IMR-90 (cell line): Measurements from ENCODE around the gene ZNF512B. TPM values are rescaled to one million over a fixed set of nuclear protein-coding genes. Genes with fewer than 3 reads are reported as not detected.
"Not testable (repeated sequence)": the region's sequence is repeated elsewhere in the genome, so short reads cannot be mapped to it uniquely, and the experiment has no call there.

Experiments used
- ATAC-seq: fragments of 200-7000 bp; cut with Tn5 transposase; 2 replicates; pipeline ENCODE4 v1.9.1; 2020; ENCODE audit warnings: low read depth, mild to moderate bottlenecking, moderate library complexity
- BruUV-seq: library from RNA; stranded (reverse); fragments of 400-500 nt; replicated peaks from 2 replicates; lab custom pipeline; 2021; lab: Mats Ljungman, UMichigan
- CTCF ChIA-PET: fragments of 300-600 bp; formaldehyde crosslinking; extraction: SDS; loops from one replicate; lab custom pipeline; 2021; ENCODE audit warnings: antibody characterized with exemption; lab: Yijun Ruan, JAX
- POLR2A ChIA-PET: fragments of 300-600 bp; sonication (Branson Sonifier 250); formaldehyde crosslinking; loops from one replicate; lab custom pipeline; 2022; ENCODE audit warnings: antibody characterized with exemption; ENCODE audit not compliant: unreplicated experiment; lab: Charles Lee
- DNase-seq: peaks from one replicate; pipeline ENCODE4 v3.0.0; 2013
- H2AFZ ChIP-seq: replicated peaks from 2 replicates; pipeline ENCODE3; 2013; ENCODE audit warnings: low read length, mild to moderate bottlenecking; ENCODE audit not compliant: poor library complexity
- H2AK5ac ChIP-seq: 2 replicates; pipeline ENCODE4 v1.6.1; 2013; ENCODE audit warnings: low read depth, low read length, inconsistent platforms
- H2AK9ac ChIP-seq: replicated peaks from 2 replicates; pipeline ENCODE3; 2013; ENCODE audit warnings: mild to moderate bottlenecking, low read depth, low read length, moderate library complexity; ENCODE audit not compliant: poor library complexity
- H2BK120ac ChIP-seq: 2 replicates; pipeline ENCODE4 v1.6.1; 2013; ENCODE audit warnings: low read depth, low read length, inconsistent platforms
- H2BK15ac ChIP-seq: 3 replicates; pipeline ENCODE4 v1.6.1; 2013; ENCODE audit warnings: low read depth, low read length, inconsistent platforms
- H2BK20ac ChIP-seq: 2 replicates; pipeline ENCODE4 v1.6.1; 2013; ENCODE audit warnings: low read depth, mild to moderate bottlenecking, inconsistent platforms, low read length, moderate library complexity
- H2BK5ac ChIP-seq: 2 replicates; pipeline ENCODE4 v1.6.1; 2013; ENCODE audit warnings: mild to moderate bottlenecking, low read depth, low read length, inconsistent platforms; ENCODE audit not compliant: poor library complexity, severe bottlenecking
- H3K14ac ChIP-seq: replicated peaks from 2 replicates; pipeline ENCODE4 v1.6.1; 2013; ENCODE audit warnings: low read depth, low read length, inconsistent platforms
- H3K18ac ChIP-seq: 2 replicates; pipeline ENCODE4 v1.6.1; 2013; ENCODE audit warnings: low read depth, low read length, control low read depth
- H3K23ac ChIP-seq: 2 replicates; pipeline ENCODE4 v1.6.1; 2013; ENCODE audit warnings: low read depth, low read length, inconsistent platforms
- H3K27ac ChIP-seq: 2 replicates; pipeline ENCODE4 v1.5.1; 2013; ENCODE audit warnings: mild to moderate bottlenecking, control low read depth, low read length; ENCODE audit not compliant: insufficient read depth
- H3K27me3 ChIP-seq: 2 replicates; pipeline ENCODE4 v1.6.1; 2013; ENCODE audit warnings: low read length; ENCODE audit not compliant: control insufficient read depth, insufficient read depth
- H3K36me3 ChIP-seq: 2 replicates; pipeline ENCODE4 v1.6.1; 2013; ENCODE audit warnings: low read length, mixed read lengths; ENCODE audit not compliant: control insufficient read depth, insufficient read depth
- H3K4ac ChIP-seq: 2 replicates; pipeline ENCODE4 v1.6.1; 2013; ENCODE audit warnings: low read depth, low read length, inconsistent platforms
- H3K4me1 ChIP-seq: 2 replicates; pipeline ENCODE4 v1.6.1; 2013; ENCODE audit warnings: low read length, mixed read lengths; ENCODE audit not compliant: control insufficient read depth, insufficient read depth
- H3K4me2 ChIP-seq: 2 replicates; pipeline ENCODE4 v1.6.1; 2013; ENCODE audit warnings: low read depth, mild to moderate bottlenecking, control low read depth, low read length, moderate library complexity
- H3K4me3 ChIP-seq: 2 replicates; pipeline ENCODE4 v1.5.1; 2013; ENCODE audit warnings: low read depth, mild to moderate bottlenecking, control low read depth, low read length, moderate library complexity; ENCODE audit not compliant: insufficient read depth
- H3K56ac ChIP-seq: 2 replicates; pipeline ENCODE4 v1.6.1; 2013; ENCODE audit warnings: low read length, inconsistent platforms; ENCODE audit not compliant: insufficient read depth; ENCODE audit errors: extremely low read depth
- H3K79me1 ChIP-seq, 2 experiments: 2 replicates each; pipeline ENCODE4 v1.6.1; 2013; ENCODE audit warnings: low read length in 2 of 2, inconsistent platforms in 1 of 2, low read depth in 1 of 2
- H3K9ac ChIP-seq: 2 replicates; pipeline ENCODE4 v1.6.1; 2013; ENCODE audit warnings: low read depth, low read length, control low read depth
- H3K9me1 ChIP-seq: 2 replicates; pipeline ENCODE4 v1.6.1; 2013; ENCODE audit warnings: low read length, inconsistent platforms; ENCODE audit not compliant: insufficient read depth
- H3K9me3 ChIP-seq: 2 replicates; pipeline ENCODE4 v1.6.1; 2013; ENCODE audit warnings: low read length; ENCODE audit not compliant: control insufficient read depth, insufficient read depth
- H4K20me1 ChIP-seq: 2 replicates; pipeline ENCODE4 v1.6.1; 2013; ENCODE audit warnings: low read length, inconsistent platforms; ENCODE audit not compliant: insufficient read depth
- H4K5ac ChIP-seq: 2 replicates; pipeline ENCODE4 v1.6.1; 2013; ENCODE audit warnings: mild to moderate bottlenecking, low read depth, low read length, control low read depth
- H4K8ac ChIP-seq, 2 experiments: 2 replicates each; pipeline ENCODE4 v1.6.1; 2013; ENCODE audit warnings: low read depth in 2 of 2, low read length in 2 of 2, control low read depth in 1 of 2, inconsistent platforms in 1 of 2
- H4K91ac ChIP-seq: 2 replicates; pipeline ENCODE4 v1.6.1; 2013; ENCODE audit warnings: low read depth, low read length, inconsistent platforms; ENCODE audit not compliant: insufficient read depth
- CEBPB ChIP-seq: IDR thresholded peaks from 2 replicates; pipeline ENCODE4 v1.6.1; 2012; ENCODE audit warnings: low read depth, low read length, improper control_type of control experiment
- CHD1 ChIP-seq: IDR thresholded peaks from 2 replicates; pipeline ENCODE4 v1.6.1; 2012; ENCODE audit warnings: low read depth, low read length, improper control_type of control experiment
- WGBS, 2 experiments: methylation state at CpG; one replicate each; pipeline versions ENCODE4 v1.1.5 to v1.1.7; 2013; ENCODE audit warnings: missing lambda C conversion rate in 2 of 2; ENCODE audit not compliant: insufficient read length in 1 of 2; ENCODE audit errors: extremely low coverage in 2 of 2; 5-methylcytosine and 5-hydroxymethylcytosine counted together
- dilution Hi-C: fragments of 300-500 bp; cut with HindIII; formaldehyde crosslinking; loops from one replicate; pipeline ENCODE4 v1.14.3; 2018; ENCODE audit warnings: low sequenced_read_pairs; ENCODE audit not compliant: unreplicated experiment
- in situ Hi-C: fragments of 300-500 bp; cut with MboI; formaldehyde crosslinking; loops from 3 replicates; pipeline ENCODE4 v1.14.3; 2019; ENCODE audit warnings: low sequenced_read_pairs, inconsistent platforms, mixed read lengths
- intact Hi-C: fragments of 100-400 bp; cut with micrococcal nuclease; formaldehyde crosslinking; loops from 2 replicates; pipeline ENCODE4 v1.10.0; 2022
- polyA plus RNA-seq, 3 experiments: library from polyadenylated mRNA; depleted of rRNA; stranded (reverse); fragments of >200 nt; gene quantifications; 2 replicates each; pipeline ENCODE4 v1.2.3, GENCODE V29; 2012; ENCODE audit warnings: low replicate concordance in 1 of 3
- total RNA-seq: library from RNA; depleted of rRNA; stranded (reverse); fragments of >200 nt; gene quantifications from 2 replicates; pipeline ENCODE4 v1.2.3, GENCODE V29; 2012

The ZNF512B gene
- total and polyA plus RNA-seq, 2 of the 4 experiments (the other 2 are of a cell fraction), result 6.5 to 15.6 TPM

GRCh38 chr20:63972312-63973159 lies 2.8 kb upstream of the ZNF512B start (continued):
- TF ChIP-seq CHD1, result no peak
- TF ChIP-seq CEBPB, result no peak

DNA sequence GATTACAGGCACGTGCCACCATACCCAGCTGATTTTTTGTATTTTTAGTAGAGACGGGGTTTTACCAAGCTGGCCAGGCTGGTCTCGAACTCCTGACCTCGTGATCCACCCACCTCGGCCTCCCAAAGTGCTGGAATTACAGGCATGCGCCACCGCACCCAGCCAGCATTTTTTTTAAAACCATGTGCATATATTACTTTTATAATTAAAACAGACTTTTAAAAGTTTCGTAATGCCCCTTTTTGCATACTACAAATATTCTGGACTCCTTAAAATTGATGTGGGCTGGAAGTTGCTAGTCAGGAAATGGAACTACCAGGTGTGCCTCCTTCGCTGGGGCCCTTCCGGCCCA lies 2.2 kb upstream of the ZNF512B start:
- H3K9ac ChIP-seq, H3K27me3 ChIP-seq, H4K20me1 ChIP-seq, H3K9me3 ChIP-seq, CTCF ChIA-PET, H2AK5ac ChIP-seq, dilution Hi-C loops, H3K18ac ChIP-seq, H3K9me1 ChIP-seq, H3K27ac ChIP-seq, H3K4me2 ChIP-seq, BruUV-seq, H4K91ac ChIP-seq, H3K4me3 ChIP-seq, H2BK15ac ChIP-seq, DNase-seq, ATAC-seq, H2AK9ac ChIP-seq, H4K8ac ChIP-seq, H3K56ac ChIP-seq, H3K23ac ChIP-seq, H2BK5ac ChIP-seq, H3K14ac ChIP-seq, H3K4ac ChIP-seq, H3K36me3 ChIP-seq, H2BK20ac ChIP-seq, H2BK120ac ChIP-seq, H4K5ac ChIP-seq: not testable (repeated sequence)
- WGBS, 2 experiments, result 100% methylated on average over 2 of the region's 10 CpGs; no CpG with 5 or more reads in 1 of the 2 experiments
- Histone ChIP-seq H3K4me1 (peaks cover 20% of the 10 kb centered on the region), H2AFZ (peak overlapping the region; percentile 49), H3K79me1 (peaks cover 12 to 20% of the 10 kb centered on the region in 2 experiments; a peak in 3 of 4 replicates)
- intact Hi-C loops (loop anchor here (5.0 kb wide), 1 partner anchor 195 kb away; no protein-coding TSS in a partner anchor), in situ Hi-C loops (loop anchor here (10.0 kb wide), 1 partner anchor 437 kb away; the partner anchor contains the start of gene PTK6)
- POLR2A ChIA-PET, result interaction anchor here (0.7 kb wide), 1 partner anchor 45 kb away, joined by 8 read pairs; no protein-coding TSS in a partner anchor
